GM21360 (cell line): Measurements from ENCODE around the gene SLC4A11.

Source experiments
- ATAC-seq: cut with Tn5 transposase; IDR thresholded peaks from one replicate; pipeline ENCODE4 v1.9.1; 2021; ENCODE audit warnings: mild to moderate bottlenecking, moderate library complexity; ENCODE audit not compliant: unreplicated experiment

Gene SLC4A11

GRCh38 chr20:3247638-3248037, 8.6 kb upstream of the SLC4A11 start:
- ATAC-seq: no peak

GRCh38 chr20:3246682-3247081, 7.7 kb upstream of the SLC4A11 start:
- no peak for ATAC-seq

DNA sequence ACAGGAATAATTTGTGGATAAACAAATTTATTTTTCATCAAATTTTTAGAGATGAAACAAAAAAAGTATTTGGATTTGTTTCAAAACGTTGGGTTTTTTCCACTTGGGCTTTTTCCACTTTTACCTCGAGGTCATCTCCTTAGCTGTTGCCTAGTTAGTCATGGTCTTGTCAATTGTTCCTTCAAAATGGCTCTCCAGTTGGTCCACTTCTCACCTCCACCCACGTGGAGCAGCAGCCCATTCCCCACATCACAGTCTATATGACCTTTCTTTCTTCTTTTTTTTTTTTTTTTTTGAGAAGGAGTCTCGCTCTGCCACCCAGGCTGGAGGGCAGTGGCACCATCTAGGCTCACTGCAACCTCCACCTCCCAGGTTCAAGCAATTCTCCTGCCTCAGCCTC, 6.7 kb upstream of the SLC4A11 start:
- ATAC-seq: no peak

DNA sequence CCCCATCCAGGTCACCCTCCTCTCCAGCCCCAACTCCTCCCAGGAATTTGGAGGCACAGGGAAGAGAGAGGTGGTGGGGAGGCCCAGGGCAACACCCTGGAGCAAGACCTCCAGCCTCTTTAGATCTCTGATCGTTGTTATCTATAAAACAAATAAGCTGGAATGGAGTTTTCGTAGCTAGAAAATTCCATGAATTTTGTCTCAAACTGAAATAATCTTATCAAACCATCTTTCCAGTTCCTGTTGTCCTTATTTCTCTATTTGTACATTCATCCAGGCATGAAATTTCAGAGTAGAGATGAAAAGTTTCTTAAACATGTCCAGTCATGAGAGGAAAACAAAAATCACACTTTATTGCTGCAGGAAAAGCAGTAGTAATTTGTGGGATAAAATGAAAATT, 6.2 kb upstream of the SLC4A11 start:
- no peak for ATAC-seq

- ATAC-seq: no peak
Measured at GRCh38 chr20:3244613-3245012, 5.6 kb upstream of the SLC4A11 start.

DNA sequence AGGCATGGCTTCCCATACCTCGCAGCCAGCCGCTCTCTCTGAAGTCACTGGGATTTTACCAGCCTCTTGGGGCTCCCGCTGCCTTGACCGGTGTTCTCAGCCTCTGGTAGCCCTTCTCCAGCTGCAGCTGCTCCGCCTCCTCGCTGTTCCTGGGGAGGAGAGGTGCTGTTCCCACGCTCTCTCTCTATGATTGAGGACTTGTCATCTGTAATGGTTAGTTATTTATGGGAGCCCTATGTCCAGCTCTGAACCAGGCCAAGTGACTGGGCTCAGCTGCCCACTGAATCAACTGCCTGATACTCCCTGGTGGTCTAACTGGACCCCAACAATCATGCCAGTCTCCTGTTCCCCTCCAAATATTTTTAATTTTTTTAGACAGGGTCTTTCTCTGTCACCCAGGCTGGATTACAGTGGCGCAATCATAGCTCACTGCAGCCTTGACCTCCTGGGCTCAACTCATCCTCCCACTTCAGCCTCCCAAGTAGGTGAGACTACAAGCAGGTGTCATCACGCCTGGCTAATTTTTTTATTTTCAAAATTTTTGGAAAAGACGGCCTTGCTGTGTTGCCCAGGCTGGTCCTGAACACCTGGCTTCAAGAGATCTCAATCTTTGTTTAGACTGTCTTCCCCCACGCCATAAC, 4.8 kb upstream of the SLC4A11 start:
- ATAC-seq: no peak

- ATAC-seq: no peak
Measured at GRCh38 chr20:3242172-3242692, 3.2 kb upstream of the SLC4A11 start.

DNA sequence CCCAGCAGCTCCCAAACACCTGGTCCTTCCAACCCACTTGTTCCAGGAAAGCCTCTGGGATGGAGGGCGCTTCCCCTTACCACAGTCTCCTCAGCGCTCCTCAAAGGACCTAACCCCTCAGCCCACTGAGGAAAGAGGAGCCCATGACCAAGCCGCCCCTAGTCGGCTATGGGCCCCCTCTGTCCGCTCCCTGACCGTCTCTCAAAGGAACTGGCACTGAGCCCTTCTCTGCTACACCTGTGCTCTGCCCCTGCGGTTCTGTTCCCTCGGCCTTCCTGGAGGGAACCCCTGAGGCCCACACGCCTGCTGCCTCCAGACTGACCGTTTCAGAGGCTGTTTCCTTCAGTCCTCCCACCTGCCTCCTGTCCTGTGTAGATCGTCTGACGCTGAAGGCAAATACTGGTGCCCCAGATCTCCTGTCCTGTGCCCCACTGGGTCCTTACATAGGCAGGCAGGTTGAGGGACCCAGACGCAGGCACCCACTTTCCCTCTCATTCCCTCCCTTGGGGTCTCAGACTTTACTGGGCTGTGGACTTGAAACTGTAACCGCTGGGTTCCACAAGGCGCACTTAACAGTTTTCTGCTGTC, 1.9 kb upstream of the SLC4A11 start:
- no peak for ATAC-seq

GRCh38 chr20:3239867-3240775, 1.1 kb upstream of the SLC4A11 start:
- no peak for ATAC-seq

- no peak for ATAC-seq
Measured at GRCh38 chr20:3238616-3239025, 369 bp downstream of the SLC4A11 start.

DNA sequence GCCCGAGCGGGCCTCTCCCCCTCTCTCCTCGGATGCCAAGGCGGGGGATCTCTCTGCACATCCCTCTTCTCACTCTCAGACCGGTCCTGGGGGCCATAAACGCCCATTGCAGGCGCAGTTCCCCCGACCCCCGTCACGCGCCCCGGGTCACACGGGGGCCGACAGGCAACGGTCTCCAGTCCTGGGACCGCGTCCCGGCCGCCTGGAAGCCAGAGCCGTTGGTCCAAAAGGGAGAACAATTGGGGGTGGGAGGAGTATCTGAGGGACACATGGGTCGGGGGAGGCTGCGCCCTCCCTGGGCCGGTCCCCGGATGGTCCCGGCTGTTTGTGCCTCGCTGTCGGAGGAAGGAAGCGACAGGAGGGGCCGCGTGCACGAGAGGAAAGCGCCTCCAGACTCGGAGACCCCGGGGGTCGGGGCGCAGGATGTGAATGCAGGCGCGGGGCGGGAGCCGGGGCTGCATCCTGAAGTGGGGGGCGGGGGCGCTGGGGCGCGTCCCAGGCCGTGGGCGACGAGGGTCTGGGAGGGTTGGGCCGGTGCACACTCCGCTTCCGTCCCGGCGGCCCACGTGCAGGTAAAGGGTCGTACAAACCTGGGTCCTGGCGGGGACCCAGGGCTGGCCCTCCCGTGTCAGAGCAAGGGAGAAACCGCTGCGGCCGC, 903 bp downstream of the SLC4A11 start:
- no peak for ATAC-seq

GRCh38 chr20:3237011-3237957, 1.7 kb downstream of the SLC4A11 start:
- ATAC-seq: no peak

- no peak for ATAC-seq
Measured at GRCh38 chr20:3235666-3236324, 3.2 kb downstream of the SLC4A11 start.

DNA sequence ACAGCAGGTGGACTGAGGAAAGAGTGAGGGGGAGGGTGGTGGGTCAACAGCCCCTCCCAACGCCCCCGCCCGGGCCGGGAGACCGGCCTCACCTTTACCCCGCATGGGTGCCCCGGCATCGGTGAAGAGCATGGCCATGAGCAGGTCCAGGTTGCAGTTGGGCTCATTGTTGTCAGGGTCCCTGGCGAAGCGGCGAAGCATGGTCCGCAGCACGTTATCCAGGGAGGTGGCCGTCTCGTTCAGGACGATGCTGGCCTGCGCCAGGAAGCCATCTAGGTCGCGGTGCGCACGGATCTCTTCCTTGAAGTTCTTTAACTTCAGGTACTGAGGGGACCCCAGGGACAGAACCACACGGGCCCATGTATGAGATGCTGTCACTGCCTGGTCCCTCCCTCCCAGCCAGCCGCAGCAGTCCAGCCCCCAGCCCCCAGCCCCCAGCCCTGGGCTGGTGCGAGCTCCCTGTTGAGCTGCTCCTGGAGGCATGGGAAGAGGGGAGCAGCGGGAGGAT, 4.9 kb downstream of the SLC4A11 start:
- ATAC-seq: no peak

DNA sequence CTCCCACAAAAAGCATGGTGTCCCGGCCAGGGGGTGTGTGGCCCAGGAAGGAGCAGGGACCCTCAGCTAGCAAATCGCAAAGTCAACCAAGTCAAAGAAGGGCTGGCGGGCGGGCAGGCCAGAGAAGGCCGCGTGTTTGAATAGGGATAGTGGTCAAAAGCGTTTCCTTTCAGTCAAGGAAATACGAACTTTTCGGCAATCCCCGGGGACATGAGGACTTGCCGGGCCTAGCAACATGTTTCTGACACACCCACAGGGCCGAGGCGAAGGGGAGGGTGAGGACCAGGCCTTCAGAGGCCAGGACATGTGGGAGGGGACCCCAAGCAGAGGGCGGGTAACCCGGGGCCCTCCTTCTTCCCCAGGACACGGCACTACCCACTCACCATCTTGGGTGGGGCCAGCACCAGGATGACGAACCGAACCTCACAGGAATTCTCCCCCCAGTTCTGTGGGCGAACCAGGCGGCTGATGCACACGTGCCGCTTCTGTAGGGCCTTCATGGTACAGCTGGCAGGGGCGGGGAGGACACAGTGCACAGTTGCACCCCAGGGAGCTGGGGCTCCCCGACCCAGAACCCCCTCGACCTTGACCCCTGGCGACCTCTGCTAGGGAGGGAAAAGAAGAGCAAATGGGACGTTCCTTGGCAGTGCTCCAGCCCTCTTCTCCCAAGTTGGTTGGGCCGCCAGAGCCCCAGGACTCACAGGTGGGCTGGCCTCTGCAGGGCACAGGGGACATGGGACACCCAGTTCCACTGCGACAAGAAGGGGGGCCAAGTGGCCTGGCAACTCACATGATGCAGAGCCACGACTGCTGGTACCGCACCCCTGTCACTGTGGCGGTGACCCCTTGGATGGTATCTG, 5.6 kb downstream of the SLC4A11 start:
- ATAC-seq: no peak

DNA sequence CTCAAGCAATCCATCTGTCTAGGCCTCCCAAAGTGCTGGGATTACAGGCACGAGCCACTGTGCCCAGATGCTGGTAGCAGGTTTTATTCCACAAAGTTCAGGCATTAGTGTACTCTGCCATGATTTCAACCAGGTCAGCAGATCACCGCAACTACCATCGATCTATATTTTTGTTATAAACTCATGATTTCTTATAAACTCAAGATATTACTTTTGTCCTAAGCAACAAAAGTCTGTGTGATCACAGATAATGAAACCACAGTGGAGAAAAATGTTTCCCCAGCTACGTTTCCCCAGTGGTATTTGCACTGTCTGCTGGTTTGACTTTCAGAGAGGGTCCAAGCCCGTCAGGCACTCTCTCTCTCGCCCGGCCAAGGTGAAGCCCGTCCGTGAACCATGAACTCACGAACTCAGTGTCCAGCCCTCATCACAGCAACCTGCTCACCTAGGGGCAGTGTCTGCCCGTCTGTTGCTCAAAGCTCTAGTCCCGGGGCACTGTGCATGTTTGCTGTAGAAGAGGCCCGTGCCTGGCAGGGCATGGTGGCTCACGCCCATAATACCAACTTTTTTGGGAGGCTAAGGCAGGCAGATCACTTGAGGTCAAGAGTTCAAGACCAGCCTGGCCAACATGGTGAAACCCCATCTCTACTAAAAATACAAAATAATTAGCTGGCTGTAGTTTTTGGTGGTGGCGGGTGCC, 7.0 kb downstream of the SLC4A11 start:
- no peak for ATAC-seq

DNA sequence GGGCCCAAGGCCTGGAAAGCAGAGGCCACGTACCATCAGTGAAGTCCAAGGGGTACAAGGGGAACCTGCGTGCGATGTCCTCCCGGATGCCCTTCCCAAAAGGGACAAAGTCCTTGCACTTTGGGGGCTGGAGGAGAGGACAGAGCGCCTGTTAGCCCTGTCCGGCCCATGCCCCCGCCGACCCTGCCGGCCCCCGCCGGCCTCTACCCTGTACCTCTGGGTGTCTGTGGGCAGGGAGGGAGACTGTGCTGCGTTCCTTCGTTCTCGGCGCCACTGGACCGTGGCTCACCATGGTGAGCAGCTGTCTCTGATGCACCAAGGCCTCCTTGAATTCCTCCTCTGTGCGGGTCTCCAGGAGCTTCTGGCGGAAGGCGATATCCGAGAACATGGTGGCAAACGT, 7.9 kb downstream of the SLC4A11 start:
- ATAC-seq: no peak

DNA sequence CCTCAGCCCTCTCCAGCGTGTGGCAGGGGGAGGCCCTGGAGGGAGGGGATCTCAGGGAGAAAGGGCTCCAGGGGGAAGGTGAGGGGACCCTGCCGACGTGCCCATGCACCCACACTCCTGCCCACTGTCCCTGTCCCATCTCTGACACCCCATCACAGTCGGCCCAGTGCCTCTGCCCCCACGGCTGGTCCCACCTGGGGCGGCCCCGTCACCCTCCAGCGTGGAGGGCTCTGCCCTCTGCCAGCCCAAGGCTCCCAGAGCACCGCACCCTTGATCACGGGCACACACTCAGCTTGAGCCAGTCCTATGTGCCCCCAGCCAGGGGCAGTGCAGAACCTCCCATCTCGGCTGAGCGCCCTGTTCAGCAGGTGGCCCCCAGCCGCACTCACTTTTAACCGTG, 9.2 kb downstream of the SLC4A11 start:
- no peak for ATAC-seq
